Measurements from ENCODE around the gene PAX2. TPM values are rescaled to one million over a fixed set of nuclear protein-coding genes. Genes with fewer than 3 reads are reported as not detected.

The PAX2 gene
- total RNA-seq, 1 experiment from 2014 or later: not detected

GRCh38 chr10:100731407-100732240 is 13.8 kb upstream of the PAX2 start:
- no peak for DNase-seq
- H3K9me3 ChIP-seq (ENCODE audit: insufficient read depth, low read depth): no peaks in the 10 kb centered on the region
- intact Hi-C loops (cut with micrococcal nuclease; ENCODE audit: unreplicated experiment): no loop called here
- H3K27me3 ChIP-seq (ENCODE audit: insufficient read depth, low read depth): peaks cover 33% of the 10 kb centered on the region
- H2AFZ ChIP-seq: no peak overlapping the region
- no peak overlapping the region for H3K27ac ChIP-seq
- no peaks in the 10 kb centered on the region for H4K20me1 ChIP-seq (ENCODE audit: insufficient read depth)
- no peaks in the 10 kb centered on the region for H3F3A ChIP-seq (ENCODE audit: insufficient read depth, low read depth)
- CTCF ChIA-PET: no interaction called here
- no peaks in the 10 kb centered on the region for H3K79me2 ChIP-seq (ENCODE audit: low read depth)
- no peak overlapping the region for H3K4me3 ChIP-seq
- H3K9me2 ChIP-seq (ENCODE audit: insufficient read depth): no peaks in the 10 kb centered on the region
- no peak for TF ChIP-seq CTCF (conservative IDR thresholded peaks at IDR 0.05)
- TF ChIP-seq EZH2 (IDR thresholded peaks at IDR 0.05; ENCODE audit: low read depth): no peak
- H3K4me2 ChIP-seq: no peak overlapping the region
- H3K4me1 ChIP-seq (replicated peaks; ENCODE audit: insufficient read depth): no peaks in the 10 kb centered on the region
- no peaks in the 10 kb centered on the region for H3K36me3 ChIP-seq (ENCODE audit: low read depth)
- no TSS peak for BruUV-seq (replicated peaks)
- POLR2A ChIA-PET (ENCODE audit: unreplicated experiment): no interaction called here

GRCh38 chr10:100732241-100732596 is 13.2 kb upstream of the PAX2 start:
- TF ChIP-seq EZH2 (IDR thresholded peaks at IDR 0.05; ENCODE audit: low read depth) (no peak), CTCF (conservative IDR thresholded peaks at IDR 0.05) (no peak)
- H3K79me2 ChIP-seq (ENCODE audit: low read depth): no peaks in the 10 kb centered on the region
- H2AFZ ChIP-seq: no peak overlapping the region
- no peaks in the 10 kb centered on the region for H3F3A ChIP-seq (ENCODE audit: insufficient read depth, low read depth)
- no peak overlapping the region for H3K4me2 ChIP-seq
- POLR2A ChIA-PET (ENCODE audit: unreplicated experiment): no interaction called here
- no peak for DNase-seq
- no peaks in the 10 kb centered on the region for H3K4me1 ChIP-seq (replicated peaks; ENCODE audit: insufficient read depth)
- CTCF ChIA-PET: no interaction called here
- H3K9me2 ChIP-seq (ENCODE audit: insufficient read depth): no peaks in the 10 kb centered on the region
- H4K20me1 ChIP-seq (ENCODE audit: insufficient read depth): no peaks in the 10 kb centered on the region
- H3K27ac ChIP-seq: no peak overlapping the region
- no peaks in the 10 kb centered on the region for H3K36me3 ChIP-seq (ENCODE audit: low read depth)
- BruUV-seq (replicated peaks): no TSS peak
- no peaks in the 10 kb centered on the region for H3K9me3 ChIP-seq (ENCODE audit: insufficient read depth, low read depth)
- no peak overlapping the region for H3K4me3 ChIP-seq
- intact Hi-C loops (cut with micrococcal nuclease; ENCODE audit: unreplicated experiment): no loop called here
- H3K27me3 ChIP-seq (ENCODE audit: insufficient read depth, low read depth): peaks cover 39% of the 10 kb centered on the region

GRCh38 chr10:100733329-100733728 is 12.1 kb upstream of the PAX2 start:
- no peaks in the 10 kb centered on the region for H3K79me2 ChIP-seq (ENCODE audit: low read depth)
- H3K27ac ChIP-seq: no peak overlapping the region
- no peaks in the 10 kb centered on the region for H3K9me2 ChIP-seq (ENCODE audit: insufficient read depth)
- peaks cover 39% of the 10 kb centered on the region for H3K27me3 ChIP-seq (ENCODE audit: insufficient read depth, low read depth)
- BruUV-seq (replicated peaks): no TSS peak
- no peaks in the 10 kb centered on the region for H3K4me1 ChIP-seq (replicated peaks; ENCODE audit: insufficient read depth)
- ChIA-PET POLR2A (ENCODE audit: unreplicated experiment) (no interaction called here), CTCF (no interaction called here)
- DNase-seq: no peak
- H3F3A ChIP-seq (ENCODE audit: insufficient read depth, low read depth): no peaks in the 10 kb centered on the region
- H4K20me1 ChIP-seq (ENCODE audit: insufficient read depth): no peaks in the 10 kb centered on the region
- H3K4me2 ChIP-seq: no peak overlapping the region
- TF ChIP-seq CTCF (conservative IDR thresholded peaks at IDR 0.05): no peak
- no peak for TF ChIP-seq EZH2 (IDR thresholded peaks at IDR 0.05; ENCODE audit: low read depth)
- no peaks in the 10 kb centered on the region for H3K9me3 ChIP-seq (ENCODE audit: insufficient read depth, low read depth)
- intact Hi-C loops (cut with micrococcal nuclease; ENCODE audit: unreplicated experiment): no loop called here
- H3K4me3 ChIP-seq: no peak overlapping the region
- no peaks in the 10 kb centered on the region for H3K36me3 ChIP-seq (ENCODE audit: low read depth)
- H2AFZ ChIP-seq: no peak overlapping the region

All from PC-9 (cell line).